NB4 (cell line): ENCODE measurements around the gene KRTAP9-4.
"Not testable (repeated sequence)": the region's sequence is repeated elsewhere in the genome, so short reads cannot be mapped to it uniquely, and the experiment has no call there.

Experiments used
- DNase-seq: peaks from one replicate; pipeline ENCODE4 v3.0.0; 2010; ENCODE audit warnings: low read depth
- H3K4me3 ChIP-seq: one replicate; pipeline ENCODE4 v1.5.1; 2011; ENCODE audit warnings: mild to moderate bottlenecking, low read depth, low read length, moderate library complexity
- MAX ChIP-seq: IDR thresholded peaks from 2 replicates; pipeline ENCODE4 v1.6.1; 2011; ENCODE audit warnings: low read depth, low read length
- MYC ChIP-seq: IDR thresholded peaks from 2 replicates; pipeline ENCODE4 v1.6.1; 2011; ENCODE audit warnings: low read depth, low read length
- POLR2A ChIP-seq: IDR thresholded peaks from 2 replicates; pipeline ENCODE4 v1.6.1; 2011; ENCODE audit warnings: mild to moderate bottlenecking; ENCODE audit not compliant: insufficient read length; ENCODE audit errors: extremely low read depth
- TF ChIP-seq, protein P1 (sequence below): IDR thresholded peaks from one replicate; pipeline ENCODE4 v1.5.1; 2012; ENCODE audit warnings: low read depth, low read length

Gene KRTAP9-4

DNA sequence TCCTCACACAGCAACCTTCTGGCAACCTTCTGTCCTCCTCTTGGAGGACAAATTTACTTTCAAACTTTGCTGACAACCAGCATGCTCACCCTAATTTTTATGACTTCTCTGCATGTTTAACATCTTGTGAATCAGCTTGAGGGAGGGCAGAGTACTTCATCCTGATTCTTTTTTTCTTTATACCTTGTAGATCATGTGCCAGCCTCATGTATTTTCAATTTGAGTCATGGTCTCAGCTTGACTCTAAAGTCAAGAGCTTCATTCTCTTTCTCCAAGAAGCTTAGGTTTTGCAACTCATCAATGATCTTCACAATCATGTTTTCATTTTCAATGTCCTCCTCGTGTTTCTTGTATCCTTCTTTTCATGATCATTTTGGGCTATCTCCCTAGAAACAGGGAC, 22.4 kb downstream of the KRTAP9-4 start:
- TF ChIP-seq, protein P1, sequence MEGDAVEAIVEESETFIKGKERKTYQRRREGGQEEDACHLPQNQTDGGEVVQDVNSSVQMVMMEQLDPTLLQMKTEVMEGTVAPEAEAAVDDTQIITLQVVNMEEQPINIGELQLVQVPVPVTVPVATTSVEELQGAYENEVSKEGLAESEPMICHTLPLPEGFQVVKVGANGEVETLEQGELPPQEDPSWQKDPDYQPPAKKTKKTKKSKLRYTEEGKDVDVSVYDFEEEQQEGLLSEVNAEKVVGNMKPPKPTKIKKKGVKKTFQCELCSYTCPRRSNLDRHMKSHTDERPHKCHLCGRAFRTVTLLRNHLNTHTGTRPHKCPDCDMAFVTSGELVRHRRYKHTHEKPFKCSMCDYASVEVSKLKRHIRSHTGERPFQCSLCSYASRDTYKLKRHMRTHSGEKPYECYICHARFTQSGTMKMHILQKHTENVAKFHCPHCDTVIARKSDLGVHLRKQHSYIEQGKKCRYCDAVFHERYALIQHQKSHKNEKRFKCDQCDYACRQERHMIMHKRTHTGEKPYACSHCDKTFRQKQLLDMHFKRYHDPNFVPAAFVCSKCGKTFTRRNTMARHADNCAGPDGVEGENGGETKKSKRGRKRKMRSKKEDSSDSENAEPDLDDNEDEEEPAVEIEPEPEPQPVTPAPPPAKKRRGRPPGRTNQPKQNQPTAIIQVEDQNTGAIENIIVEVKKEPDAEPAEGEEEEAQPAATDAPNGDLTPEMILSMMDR, result no peak
- DNase-seq, result no peak
- no peak overlapping the region for H3K4me3 ChIP-seq

DNA sequence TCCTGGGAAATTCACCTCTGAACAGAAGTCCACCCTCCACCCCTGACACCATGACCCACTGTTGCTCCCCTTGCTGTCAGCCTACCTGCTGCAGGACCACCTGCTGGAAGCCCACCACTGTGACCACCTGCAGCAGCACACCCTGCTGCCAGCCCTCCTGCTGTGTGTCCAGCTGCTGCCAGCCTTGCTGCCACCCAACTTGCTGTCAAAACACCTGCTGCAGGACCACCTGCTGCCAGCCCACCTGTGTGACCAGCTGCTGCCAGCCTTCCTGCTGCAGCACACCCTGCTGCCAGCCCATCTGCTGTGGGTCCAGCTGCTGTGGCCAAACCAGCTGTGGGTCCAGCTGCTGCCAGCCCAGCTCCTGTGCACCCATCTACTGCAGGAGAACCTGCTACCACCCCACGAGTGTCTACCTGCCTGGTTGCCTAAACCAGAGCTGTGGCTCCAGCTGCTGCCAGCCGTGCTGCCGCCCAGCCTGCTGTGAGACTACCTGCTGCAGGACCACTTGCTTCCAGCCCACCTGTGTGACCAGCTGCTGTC, 26.2 kb downstream of the KRTAP9-4 start, which contains the start of gene KRTAP9-7:
Gene KRTAP9-7 (plus strand): TSS at position 51 of the 543 bp plus-strand sequence. CDS start 0 bp downstream, at position 51.
- not testable (repeated sequence) for DNase-seq, H3K4me3 ChIP-seq

GRCh38 chr17:41278176-41278955, 28.9 kb downstream of the KRTAP9-4 start:
- TF ChIP-seq MYC (no peak), MAX (no peak), POLR2A (no peak)
- TF ChIP-seq, protein P1, result no peak
- DNase-seq, result no peak
- no peak overlapping the region for H3K4me3 ChIP-seq

DNA sequence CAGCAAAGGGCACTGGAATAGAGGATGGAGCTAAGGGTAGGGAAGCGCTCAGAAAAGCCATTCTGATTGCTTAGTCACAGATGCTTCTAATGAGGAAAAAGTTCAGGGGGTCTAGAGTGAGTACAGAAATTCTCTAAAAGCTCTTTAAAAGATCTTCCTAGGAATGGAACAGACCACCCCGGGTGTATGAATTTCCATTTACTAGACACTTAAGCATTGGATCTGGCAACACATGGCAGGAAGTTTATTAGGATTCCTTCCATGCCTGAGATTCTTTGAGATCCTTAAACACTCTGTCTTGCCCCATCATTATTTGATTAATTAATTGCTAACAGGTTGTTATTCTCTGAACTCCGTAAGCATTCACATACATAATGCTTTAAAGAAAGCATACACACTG, 34.6 kb downstream of the KRTAP9-4 start:
- DNase-seq, result no peak
- H3K4me3 ChIP-seq, result no peak overlapping the region
- TF ChIP-seq, protein P1, result no peak
- TF ChIP-seq MAX (no peak), MYC (no peak), POLR2A (no peak)

DNA sequence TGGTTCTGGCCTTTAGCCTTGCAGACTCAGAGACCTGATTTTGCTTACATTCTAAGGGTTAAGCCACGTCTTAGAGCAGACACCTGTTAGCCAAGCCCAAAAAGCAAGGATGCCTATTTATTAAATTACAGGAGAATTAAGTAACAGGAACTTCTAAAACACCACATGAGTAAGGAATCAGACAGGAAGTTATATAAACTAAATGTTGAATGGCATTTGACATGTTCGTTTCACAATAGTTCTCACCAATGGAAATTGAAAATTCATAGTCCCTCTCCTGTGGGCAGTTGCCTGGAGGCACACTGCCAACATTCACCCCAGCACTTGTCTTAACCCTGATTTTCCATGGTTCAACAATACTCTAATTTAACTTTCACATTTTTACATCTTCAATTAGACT, 35.1 kb downstream of the KRTAP9-4 start:
- DNase-seq, result peak; percentile 19
- TF ChIP-seq, protein P1, result no peak
- TF ChIP-seq MAX (no peak), POLR2A (no peak), MYC (no peak)
- H3K4me3 ChIP-seq, result no peak overlapping the region

DNA sequence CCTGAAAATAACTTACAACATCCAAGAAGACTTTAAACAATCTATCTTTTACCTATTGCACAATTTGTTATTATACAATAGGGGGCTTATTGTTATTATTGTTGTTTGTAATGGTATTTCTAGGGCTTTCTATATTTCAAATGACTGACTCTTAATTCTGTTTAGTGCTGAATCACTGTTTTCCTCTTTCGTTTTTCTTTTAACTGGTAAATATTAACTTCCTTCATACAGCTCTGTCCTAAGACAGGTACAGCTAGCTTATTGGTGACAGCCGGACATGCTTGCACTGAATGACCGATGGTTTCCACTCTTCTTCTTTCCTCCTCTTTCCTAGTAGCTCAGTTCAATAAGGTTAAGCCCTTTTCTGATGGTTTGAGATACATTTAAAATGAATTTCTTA, 37.6 kb downstream of the KRTAP9-4 start:
- TF ChIP-seq, protein P1, result no peak
- TF ChIP-seq POLR2A (no peak), MYC (no peak), MAX (no peak)
- no peak overlapping the region for H3K4me3 ChIP-seq
- no peak for DNase-seq
